ENCODE data around the gene NTRK1.

The NTRK1 gene

DNA sequence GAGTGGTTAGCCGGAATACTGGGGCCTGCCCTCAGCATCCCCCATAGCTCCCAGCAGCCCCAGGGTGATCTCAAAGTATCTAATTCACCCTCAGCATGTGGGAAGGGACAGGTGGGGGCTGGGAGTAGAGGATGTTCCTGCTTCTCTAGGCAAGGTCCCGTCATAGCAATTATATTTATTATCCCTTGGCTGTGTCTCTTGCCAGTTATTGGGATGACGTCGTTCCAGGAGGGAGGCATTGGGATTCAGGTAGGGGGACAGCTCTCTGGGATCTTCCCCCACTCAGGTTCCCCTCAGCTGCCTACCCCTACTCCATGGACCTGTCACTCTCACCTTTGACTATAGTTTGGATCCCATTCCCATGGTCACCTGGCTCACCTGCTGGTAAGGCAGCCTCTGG lies 21.0 kb downstream of the NTRK1 start:
- TF ChIP-seq, protein P1, sequence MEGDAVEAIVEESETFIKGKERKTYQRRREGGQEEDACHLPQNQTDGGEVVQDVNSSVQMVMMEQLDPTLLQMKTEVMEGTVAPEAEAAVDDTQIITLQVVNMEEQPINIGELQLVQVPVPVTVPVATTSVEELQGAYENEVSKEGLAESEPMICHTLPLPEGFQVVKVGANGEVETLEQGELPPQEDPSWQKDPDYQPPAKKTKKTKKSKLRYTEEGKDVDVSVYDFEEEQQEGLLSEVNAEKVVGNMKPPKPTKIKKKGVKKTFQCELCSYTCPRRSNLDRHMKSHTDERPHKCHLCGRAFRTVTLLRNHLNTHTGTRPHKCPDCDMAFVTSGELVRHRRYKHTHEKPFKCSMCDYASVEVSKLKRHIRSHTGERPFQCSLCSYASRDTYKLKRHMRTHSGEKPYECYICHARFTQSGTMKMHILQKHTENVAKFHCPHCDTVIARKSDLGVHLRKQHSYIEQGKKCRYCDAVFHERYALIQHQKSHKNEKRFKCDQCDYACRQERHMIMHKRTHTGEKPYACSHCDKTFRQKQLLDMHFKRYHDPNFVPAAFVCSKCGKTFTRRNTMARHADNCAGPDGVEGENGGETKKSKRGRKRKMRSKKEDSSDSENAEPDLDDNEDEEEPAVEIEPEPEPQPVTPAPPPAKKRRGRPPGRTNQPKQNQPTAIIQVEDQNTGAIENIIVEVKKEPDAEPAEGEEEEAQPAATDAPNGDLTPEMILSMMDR (IDR thresholded peaks at IDR 0.05; ENCODE audit: extremely low read depth, missing control alignments) = no peak
- no peak for DNase-seq (ENCODE audit: low spot score)

DNA sequence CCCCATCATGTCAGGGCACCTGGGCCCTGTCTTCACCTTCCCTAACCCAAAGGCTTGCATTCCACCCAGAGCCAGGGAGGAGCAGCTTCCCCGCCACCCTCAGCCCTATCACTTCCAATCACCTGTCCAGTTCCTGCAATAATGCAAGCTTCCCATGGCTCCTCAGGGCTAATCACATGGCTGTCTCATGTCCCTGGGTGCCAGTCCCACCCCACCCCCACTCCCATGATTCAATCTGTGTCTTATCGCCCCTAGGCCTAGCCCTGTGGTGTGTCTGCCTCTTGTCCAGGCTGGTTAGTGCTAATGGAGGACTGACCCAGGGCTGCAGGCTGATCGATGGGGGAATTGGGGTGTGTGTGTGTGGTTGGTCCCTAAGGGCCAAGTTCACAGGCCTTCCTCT lies 21.9 kb downstream of the NTRK1 start:
- no peak for DNase-seq (ENCODE audit: low spot score)

DNA sequence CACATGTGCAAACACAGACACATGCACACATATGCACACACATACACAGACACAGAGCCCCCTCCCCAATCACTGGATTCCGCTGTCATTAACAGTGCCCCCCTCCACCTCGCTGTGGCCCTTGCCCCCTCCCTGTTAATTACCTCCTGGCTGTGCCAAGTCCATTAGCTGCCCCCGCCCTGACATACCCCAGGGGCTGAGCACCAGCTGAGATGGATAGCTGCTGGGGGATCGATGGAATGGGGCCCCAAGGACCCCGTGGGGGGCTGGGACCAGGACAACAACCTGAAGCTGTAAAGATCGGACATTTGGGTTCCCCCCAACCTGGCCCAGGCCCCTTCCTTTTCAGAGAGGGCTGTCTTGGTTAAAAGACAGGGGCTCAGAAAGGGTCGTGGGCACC lies 23.3 kb downstream of the NTRK1 start:
- TF ChIP-seq, protein P1 (IDR thresholded peaks at IDR 0.05; ENCODE audit: extremely low read depth, missing control alignments) = no peak
- DNase-seq (ENCODE audit: low spot score) = no peak

More for the DNA sequence above, 21.9 kb downstream of the NTRK1 start:
- TF ChIP-seq, protein P1 (IDR thresholded peaks at IDR 0.05; ENCODE audit: extremely low read depth, missing control alignments) = no peak

DNA sequence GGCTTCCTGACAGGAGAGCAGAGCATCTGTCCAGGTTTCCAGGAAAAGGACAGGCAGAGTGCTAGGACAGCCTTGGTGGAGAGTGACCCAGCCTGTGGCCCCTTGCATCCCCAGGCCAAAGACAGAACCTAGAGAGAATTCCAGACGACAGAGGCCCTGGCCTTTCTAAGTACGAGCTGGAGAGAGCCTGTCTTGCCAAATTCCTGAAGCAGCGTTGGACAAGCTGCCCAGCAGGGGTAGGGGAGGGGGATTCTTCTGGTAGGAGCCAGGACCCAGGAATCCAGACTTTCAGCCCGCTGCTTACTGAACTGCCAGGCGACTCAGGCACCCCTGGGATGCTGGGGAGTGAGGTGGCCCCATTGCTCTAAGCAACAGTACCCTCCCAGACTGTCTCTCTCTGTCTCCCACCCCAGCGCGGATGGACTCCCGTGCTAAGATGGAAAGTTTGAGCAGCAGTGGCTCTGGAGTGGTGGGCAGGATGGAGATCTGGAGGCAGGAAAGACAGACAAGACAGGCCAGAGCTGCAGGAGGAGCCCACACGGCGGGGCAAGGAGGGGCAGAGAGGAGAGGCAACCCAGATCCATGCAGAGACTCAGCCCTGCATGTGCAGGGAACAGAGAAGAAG lies 24.0 kb downstream of the NTRK1 start:
- TF ChIP-seq, protein P1 (IDR thresholded peaks at IDR 0.05; ENCODE audit: extremely low read depth, missing control alignments) = no peak
- DNase-seq (ENCODE audit: low spot score) = no peak

DNA sequence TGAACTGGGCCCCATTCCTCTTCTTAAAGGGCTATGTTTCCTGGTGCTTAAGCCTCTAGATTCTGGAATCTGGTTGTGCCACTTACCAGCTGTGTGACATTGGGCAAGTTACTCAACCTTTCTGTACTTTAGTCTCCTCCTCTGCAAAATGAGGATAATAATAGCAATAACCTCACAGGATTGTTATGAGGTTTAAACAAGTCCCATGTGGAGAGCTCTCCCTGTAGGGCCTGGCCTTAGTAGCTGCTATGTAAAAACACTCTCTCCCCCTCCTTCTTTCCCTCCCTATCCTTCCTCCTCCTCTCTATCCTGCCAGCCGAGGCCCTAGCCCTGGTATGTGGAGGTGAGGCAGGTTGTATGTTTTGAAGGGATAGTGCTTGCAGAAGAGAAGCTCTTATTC lies 24.6 kb downstream of the NTRK1 start:
- DNase-seq (ENCODE audit: low spot score) = no peak
- TF ChIP-seq, protein P1 (IDR thresholded peaks at IDR 0.05; ENCODE audit: extremely low read depth, missing control alignments) = no peak

DNA sequence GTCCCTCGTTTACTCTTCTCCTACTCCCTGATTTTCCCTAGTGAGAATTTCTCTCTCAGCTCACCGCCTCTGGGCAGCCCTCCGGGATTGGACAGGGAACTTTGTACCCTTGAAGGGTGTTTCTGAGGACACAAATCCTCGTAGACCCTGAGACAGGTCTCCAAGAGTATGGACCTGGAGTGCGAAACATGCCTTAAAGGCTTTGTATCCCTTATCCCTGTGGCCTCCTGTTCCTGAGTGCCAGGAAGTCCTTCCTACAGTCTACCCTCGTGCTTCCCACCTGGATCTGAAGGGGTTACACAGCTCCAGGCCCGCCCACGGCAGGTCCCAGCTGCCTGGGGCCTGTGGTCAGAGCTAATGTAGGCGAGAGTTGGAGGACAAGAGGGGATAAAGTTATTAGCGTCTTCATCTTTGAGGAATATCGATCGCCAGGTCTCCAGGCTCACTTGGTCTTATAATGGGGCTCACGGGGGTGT lies 25.3 kb downstream of the NTRK1 start:
- TF ChIP-seq, protein P1 (IDR thresholded peaks at IDR 0.05; ENCODE audit: extremely low read depth, missing control alignments) = no peak
- no peak for DNase-seq (ENCODE audit: low spot score)

DNA sequence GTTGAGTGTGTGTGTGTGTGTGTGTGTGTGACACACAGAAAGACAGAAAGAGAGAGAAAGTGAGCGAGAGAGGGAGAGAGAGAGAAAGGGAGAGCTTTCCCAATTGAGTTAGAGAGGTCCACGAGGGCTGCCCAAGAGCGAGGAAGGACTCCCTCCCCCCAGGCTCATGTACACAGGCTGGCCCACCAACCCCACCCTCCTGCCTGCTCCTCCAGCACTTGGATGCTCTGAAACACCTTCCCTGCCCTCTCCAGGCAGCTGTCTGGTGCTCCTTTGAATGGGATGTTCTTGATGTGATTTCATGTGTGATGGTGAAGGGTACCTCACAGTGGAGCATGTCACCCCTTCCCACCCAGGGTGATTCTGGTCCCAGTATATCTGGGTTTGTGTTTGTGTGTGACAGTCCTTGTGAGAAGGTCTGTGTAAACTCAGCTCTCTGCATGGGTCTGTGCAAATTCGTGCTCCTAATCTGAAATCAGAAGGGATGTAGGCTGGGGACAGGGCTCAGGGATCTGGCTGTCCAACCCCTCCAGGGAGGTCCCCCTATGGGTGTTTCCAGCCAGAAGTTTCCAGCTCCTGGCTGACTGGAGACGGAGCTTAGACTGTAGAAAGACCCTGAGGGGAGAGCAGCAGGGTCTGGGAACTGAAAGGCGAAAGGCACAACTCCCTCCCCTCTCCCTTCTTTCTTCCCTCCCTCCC lies 26.1 kb downstream of the NTRK1 start:
- DNase-seq (ENCODE audit: low spot score) = no peak
- TF ChIP-seq, protein P1 (IDR thresholded peaks at IDR 0.05; ENCODE audit: extremely low read depth, missing control alignments) = no peak

Measured in GM20000 (cell line).